GM18508 (cell line): Measurements from ENCODE around the gene MAML2.

Source experiments
- ATAC-seq: cut with Tn5 transposase; IDR thresholded peaks from one replicate; pipeline ENCODE4 v1.9.1; 2021; ENCODE audit warnings: moderate number of reproducible peaks; ENCODE audit not compliant: insufficient read depth, unreplicated experiment

Gene MAML2

GRCh38 chr11:96173422-96173821, 169.6 kb downstream of the MAML2 start:
- ATAC-seq, result no peak

- ATAC-seq, result no peak
Observed at GRCh38 chr11:96172604-96173003, 170.4 kb downstream of the MAML2 start.

GRCh38 chr11:96169250-96169649, 173.7 kb downstream of the MAML2 start:
- no peak for ATAC-seq

GRCh38 chr11:96168623-96169022, 174.4 kb downstream of the MAML2 start:
- ATAC-seq, result no peak

GRCh38 chr11:96167787-96168186, 175.2 kb downstream of the MAML2 start:
- ATAC-seq, result no peak

- ATAC-seq, result no peak
Observed at GRCh38 chr11:96167203-96167758, 175.7 kb downstream of the MAML2 start.

GRCh38 chr11:96162816-96163499, 180.0 kb downstream of the MAML2 start:
- no peak for ATAC-seq

GRCh38 chr11:96161307-96162089, 181.5 kb downstream of the MAML2 start:
- ATAC-seq, result no peak

- ATAC-seq, result no peak
Observed at GRCh38 chr11:96160732-96161306, 182.2 kb downstream of the MAML2 start.

GRCh38 chr11:96159968-96160367, 183.0 kb downstream of the MAML2 start:
- ATAC-seq, result no peak

GRCh38 chr11:96158126-96158525, 184.9 kb downstream of the MAML2 start:
- ATAC-seq, result no peak

- ATAC-seq, result no peak
Observed at GRCh38 chr11:96157517-96157873, 185.5 kb downstream of the MAML2 start.

GRCh38 chr11:96156379-96156722, 186.6 kb downstream of the MAML2 start:
- no peak for ATAC-seq

- peak; percentile 69 for ATAC-seq
Observed at GRCh38 chr11:96155627-96156378, 187.2 kb downstream of the MAML2 start.

GRCh38 chr11:96154802-96155520, 188.0 kb downstream of the MAML2 start:
- ATAC-seq, result no peak

- no peak for ATAC-seq
Observed at GRCh38 chr11:96152623-96153022, 190.4 kb downstream of the MAML2 start.

- no peak for ATAC-seq
Observed at GRCh38 chr11:96151501-96151900, 191.5 kb downstream of the MAML2 start.

- no peak for ATAC-seq
Observed at GRCh38 chr11:96150609-96151008, 192.4 kb downstream of the MAML2 start.

- ATAC-seq, result no peak
Observed at GRCh38 chr11:96149743-96150555, 193.0 kb downstream of the MAML2 start.
